NK-92 (cell line): ENCODE results near the gene PSMD1.
"Not testable (repeated sequence)": the region's sequence is repeated elsewhere in the genome, so short reads cannot be mapped to it uniquely, and the experiment has no call there.

Source experiments
- DNase-seq: peaks from one replicate; lab custom pipeline; 2025; ENCODE audit not compliant: unreplicated experiment; lab: John Stamatoyannopoulos, UW

PSMD1 gene

DNA sequence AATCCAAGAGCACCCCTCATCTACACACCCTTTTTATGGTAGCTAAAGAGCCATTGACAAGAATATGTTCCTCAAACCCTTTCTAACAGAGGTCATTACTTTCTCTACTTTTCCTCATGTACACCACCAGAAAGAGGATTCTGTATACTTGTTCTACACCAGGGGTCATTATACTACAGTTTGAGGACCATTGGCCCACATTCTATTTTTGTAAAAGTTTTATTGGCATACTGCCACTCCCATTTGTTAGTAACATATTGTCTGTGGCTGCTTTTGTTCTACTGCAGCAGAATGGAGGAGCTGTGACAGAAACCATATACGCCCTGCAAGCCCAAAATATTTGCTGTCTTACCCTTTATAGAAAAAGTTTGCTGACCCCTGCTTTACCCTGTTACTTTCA, 53.9 kb downstream of the PSMD1 start:
- no peak for DNase-seq

DNA sequence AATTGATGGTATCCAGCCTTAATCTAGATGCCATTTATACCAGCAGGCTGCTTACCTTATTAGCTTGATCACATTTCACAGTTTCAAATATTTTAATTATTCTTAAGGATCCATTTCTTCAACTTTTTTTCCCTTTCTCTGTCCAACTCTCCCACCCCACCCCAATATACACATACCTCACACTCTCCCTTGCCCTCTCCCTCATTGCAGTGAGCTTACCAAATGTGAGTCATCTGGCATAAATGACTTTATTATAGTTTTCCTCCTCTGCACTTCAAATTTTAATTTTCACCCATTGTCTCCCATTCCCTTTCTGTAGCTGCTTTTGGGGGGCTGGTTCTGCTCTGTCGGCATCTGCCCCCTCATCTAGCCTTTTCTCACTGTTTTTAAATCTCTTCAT, 55.3 kb downstream of the PSMD1 start:
- no peak for DNase-seq

DNA sequence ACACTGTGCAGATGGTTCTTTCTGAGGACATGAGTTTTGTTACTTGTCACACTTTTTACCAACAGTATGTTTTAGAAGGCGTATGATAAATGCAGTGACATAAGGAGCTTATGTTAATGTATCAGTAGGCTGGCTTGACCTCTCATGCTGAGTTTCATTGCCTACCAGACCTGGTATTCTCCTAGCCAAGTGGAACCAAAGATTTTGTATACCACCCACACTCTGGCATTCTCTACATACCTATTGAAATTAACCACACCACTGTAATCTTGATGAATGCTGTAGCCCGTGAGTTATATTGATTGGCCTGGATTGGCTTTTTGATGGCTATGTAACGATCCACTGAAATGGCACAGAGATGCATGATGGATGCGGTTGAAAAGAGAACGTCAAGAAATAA, 56.8 kb downstream of the PSMD1 start:
- no peak for DNase-seq

DNA sequence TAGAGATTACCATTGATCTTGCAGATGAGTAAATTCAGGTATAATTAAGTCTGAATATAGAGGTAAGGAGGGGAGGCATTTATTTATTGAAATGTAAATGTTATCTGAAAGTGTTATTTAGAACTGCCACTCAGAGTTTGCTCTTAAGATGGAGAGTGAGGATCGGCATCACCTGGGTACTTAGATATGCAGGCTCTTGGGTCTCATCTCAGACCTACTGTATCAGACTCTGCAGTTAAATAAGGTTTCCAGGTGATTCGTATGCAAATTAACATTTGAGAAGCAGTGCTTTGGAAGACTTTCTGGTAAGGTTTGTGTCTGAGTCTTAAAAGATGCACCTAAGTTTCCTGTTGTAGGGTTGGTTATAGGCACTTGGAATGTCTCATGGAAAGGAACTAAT, 59.0 kb downstream of the PSMD1 start:
- DNase-seq: no peak

DNA sequence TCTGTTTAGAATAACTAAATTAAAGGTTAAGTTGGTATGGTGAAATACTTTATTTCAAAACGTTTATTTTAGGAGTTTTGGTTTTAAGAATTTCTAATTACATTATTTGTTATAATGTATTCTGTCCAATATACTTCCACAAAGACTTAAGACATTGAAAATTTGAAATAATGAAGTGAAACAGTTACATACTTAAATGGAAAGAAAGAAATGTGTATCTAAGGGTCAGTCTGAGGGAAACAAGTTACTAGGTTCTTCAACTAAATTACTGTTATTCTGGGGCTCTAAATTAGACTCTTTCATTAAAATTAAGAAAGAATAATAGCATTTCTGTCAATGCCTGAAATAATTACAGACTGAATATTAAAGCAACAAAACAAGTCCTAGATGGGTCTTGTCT, 60.5 kb downstream of the PSMD1 start:
- DNase-seq: no peak

DNA sequence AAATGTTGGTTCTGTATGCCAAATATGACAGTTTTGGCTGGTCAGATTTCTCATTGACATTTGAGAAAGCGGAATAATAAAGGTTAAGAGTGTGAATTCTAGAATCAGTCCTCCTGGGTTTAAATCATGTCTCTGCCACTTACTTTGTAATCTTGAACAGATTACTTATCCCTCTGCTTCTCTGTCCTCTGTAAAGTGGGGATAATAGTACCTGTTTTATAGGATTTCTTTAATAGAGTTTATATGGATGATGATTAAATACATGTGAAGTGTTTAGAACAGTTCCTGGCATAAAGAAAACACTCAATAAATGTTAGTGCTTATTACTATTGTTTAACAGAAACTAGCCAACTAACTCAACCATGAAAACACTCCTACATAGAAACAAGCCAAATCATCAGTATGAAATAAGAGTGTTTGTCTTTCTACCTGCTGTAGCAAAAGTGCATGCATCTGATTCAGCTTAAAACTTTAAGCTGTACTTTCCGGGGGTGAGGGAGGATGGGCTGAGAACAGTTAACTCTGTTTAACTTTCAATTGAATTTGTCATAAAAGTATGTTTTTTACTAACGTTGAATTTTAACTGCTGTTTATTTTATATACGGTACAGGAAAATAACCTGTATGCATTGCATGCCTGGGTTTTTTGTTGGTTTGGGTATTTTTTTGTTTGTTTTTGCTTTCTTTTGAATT, 61.4 kb downstream of the PSMD1 start:
- no peak for DNase-seq

DNA sequence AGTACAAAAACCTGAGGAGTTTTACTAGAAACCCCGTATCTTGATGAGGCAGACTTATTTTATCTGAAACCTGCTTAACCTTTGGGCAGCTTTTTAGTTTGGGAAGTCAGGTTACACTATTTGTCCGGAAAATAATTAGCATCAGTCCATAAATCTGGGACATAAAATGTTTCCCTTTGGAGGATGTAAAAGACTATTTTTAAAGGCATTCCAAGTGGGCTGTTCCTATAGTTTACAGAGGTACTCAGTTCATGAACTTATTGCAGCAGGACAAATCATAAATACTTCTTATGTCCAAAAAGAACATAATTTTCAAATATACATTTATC, 61.9 kb downstream of the PSMD1 start:
- no peak for DNase-seq

DNA sequence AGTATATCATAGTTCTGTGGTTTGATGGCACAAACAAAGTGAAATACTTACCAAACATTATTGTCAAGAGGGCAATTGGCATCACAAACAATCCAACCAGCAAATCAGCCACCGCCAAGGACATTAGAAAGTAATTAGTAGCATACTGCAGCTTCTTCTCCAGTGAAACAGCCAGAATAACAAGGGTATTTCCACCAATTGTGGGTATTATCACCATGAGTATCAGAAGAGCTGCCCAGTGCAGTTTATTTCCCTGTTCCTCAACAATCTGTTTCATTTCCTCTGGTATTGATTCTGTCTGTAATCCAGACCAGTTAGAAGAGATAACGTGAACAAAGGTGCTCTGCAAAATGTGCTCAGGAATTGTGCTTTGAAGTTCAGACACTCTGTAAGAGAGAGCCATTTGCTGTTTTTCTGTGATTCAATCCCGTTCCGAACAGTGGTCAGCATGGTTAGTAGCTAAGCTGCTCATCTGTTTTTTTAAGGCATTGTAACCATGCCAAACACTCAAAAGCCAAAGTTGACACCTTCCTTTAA, 66.8 kb downstream of the PSMD1 start:
- DNase-seq: no peak

DNA sequence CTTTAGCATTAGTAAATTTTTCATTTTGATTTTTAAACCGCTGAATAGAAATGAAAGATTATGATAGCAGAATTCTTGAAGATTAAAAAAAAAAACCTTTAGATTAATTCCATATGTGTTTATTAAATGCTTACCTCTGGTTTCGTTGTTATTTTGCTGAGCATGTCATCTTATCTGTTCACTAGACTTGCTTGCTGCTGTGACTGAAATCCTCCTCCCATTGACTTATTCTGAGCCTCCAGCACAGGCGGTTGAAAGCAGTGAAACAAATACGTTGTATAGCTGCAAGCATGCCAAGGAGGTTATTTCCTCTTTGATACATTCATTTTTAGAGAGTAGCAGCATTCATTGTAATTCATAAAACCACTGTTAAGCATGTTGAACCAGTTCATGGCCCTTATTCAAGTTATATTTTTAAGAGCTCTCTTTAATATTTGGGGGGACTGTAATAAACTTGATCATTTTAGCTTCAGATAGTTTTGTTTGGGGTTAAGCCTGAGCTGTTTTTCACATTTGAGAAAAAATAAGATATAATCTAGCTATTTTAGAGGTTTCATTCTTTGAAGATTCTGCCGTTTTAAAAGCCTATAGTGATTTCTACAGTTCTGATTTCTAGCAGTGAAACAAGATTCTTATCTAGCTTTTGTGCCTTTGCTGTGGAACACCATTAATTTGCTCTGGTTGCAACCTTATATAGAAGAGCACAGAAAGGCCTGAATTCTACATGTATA, 68.3 kb downstream of the PSMD1 start, which contains the start of gene HTR2B:
TSS of gene HTR2B (minus strand) at position 205 of the 731 bp plus-strand sequence. CDS start 1,278 bp downstream, outside the sequence.
- no peak for DNase-seq

DNA sequence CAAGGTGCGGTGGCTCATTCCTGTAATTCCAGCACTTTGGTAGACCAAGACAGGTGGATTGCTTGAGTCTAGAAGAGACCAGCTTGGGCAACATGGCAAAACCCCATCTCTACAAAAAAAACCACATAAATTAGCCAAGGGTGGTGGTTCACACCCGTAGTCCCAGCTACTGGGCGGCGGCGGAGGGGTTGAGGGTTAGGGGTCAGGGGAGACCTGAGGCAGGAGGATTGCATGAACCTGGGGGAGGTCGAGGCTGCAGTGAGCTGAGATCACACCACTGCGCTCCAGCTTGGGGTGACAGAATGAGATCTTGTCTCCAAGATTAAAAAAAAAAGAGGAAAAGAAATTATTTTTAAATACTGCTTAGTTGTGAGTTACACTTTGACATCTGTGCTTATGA, 69.5 kb downstream of the PSMD1 start:
- no peak for DNase-seq

DNA sequence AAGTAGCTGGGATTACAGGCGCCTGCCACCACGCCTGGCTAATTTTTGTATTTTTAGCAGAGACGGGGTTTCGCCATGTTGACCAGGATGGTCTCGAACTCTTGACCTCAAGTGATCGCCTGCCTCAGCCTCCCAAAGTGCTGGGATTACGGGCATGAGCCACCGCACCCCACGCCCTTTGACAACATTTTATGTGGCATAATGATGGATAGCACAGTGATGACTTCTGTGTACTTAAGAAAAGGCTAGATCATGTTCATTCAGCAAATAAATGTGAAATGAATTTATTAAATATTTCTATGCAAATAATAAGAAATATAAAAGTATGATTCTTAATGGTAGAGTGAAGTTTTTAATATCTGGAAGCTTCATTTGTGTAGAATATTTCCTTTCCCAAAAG, 70.8 kb downstream of the PSMD1 start:
- DNase-seq: no peak

DNA sequence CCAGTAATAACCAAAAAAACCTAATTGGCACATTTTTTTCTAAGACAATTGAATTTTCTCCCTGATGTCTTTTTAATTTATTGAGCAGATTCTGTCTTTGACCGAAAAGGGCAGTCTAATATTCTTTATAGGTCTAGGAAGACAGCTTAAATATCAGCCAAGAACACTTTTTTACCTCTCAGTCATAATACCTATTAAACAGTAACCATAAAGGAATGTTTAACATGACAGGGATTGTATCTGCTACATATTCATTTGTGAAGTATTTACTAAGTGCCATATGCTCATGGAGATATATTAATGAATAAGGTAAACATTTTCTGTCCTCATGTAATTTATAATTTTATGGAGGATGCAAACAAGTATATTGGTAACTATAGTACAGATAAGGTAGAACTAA, 71.3 kb downstream of the PSMD1 start:
- no peak for DNase-seq

DNA sequence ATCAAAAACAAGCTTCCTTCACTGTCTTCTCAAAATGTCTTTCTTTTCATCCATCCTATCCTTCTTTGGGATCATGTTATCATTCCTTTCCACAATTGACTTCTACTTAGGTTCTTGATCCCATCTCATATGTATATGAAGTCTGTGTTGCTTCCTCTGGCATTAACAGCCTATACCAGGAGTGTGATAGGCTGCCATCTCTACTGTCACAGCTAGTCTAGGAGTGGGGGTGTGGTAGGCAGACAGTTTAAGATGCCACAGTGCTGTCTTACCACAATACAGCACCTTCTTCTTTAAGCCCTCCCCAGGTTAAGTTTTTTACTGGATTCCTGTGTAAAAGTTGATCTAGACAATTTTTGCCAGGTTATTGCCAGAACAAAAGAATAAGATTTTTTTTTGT, 71.9 kb downstream of the PSMD1 start:
- DNase-seq: no peak

DNA sequence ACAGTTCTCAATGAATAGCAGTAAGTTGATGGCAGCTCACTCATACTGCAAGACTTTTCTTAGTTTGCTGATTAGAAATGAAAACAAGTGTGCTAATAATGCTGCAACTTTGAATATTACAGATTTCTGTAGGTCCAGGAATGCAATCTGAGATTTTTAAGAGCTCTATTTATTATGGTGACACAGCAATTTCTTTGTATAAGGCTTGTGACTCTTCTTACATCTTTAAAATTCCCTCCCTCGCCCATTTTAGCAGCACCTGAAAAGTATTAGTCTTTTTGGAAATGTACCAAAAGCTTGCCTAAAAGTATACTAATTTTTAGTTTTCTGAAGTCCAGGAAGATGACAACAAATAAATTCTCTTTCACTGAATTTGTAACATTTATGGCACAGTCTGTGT, 72.5 kb downstream of the PSMD1 start:
- no peak for DNase-seq

DNA sequence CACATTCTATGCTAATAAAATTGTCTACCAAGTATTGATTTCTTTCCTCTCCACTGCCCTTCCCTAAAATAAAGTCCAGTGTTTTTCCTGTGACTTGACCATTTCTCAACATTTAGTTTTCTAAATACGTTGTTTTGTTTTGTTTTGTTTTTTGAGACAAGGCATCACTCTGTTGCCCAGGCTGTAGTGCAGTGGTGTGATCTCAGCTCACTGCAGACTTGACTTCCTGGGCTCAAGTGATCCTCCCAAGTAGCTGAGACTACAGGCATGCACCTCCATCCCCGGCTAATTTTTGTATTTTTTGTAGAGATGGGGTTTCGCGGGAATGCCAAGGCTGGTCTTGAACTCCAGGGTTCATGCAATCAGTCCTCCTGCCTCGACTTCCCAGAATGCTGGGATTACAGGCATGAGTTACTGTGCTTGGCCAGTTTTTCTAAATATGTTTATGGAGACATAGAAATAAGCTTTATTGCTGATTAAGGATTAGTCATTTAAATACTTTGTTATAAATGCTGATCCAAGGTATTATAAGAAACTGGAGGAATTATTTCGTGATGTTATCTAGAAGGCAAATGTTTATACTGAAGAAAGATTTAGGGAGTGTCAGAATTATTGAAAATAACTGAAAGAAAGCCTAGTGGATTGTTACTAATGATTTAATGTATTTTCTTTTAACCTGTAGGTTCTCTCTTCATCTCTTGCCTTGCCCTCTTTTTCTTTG, 73.8 kb downstream of the PSMD1 start:
- DNase-seq: no peak

DNA sequence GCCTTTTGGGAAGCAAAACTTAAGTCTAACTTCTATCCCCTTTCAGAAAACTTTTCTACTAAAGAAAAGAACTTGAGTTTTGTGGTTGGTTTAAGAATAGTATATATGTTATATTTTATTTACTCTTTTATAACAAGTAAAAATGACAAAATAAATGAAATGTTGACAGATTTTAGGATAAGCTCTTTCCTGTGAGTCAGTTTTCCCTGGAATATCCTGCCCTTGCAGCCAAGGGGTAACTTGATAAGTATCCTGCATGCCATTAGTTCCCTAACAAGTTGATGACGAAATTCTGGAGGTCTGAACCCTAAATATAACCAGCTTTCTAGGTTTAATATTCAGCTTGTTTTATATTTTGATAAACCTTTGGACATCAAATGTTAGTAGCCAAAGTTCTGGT, 75.5 kb downstream of the PSMD1 start:
- DNase-seq: no peak

DNA sequence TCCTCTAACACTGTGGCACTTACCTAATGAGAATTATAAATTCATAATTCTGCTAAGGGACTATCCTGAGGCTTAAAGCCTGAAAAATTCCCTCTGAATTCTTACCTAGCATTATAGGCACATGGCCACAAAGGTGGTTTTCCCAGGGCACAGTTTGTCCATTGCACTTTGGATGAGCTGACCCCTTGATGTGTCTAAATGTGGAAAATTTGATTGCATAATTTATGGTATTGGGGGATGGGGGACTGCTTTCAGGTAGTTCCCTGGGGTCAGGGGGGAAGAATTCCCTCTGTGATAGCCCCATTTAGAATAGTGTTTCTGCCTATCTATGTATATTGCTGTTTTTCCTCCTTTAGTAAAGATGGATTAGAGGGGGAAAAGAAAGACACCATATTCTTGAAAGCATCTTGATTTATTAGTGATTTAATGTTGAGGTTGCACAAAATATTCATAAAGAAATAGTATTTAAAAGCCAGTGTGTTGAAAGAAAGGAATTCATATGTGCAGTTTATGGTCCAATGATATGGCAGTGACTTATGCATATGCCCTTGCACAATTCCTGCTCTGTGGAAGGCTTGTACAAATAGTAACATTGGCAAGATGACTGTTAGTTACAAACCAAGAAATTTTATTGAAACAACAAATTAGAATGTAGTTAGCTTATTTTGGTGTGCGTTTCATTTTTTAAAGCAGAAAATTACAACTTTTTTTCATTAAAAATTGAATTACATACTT, 76.9 kb downstream of the PSMD1 start:
- DNase-seq: no peak

DNA sequence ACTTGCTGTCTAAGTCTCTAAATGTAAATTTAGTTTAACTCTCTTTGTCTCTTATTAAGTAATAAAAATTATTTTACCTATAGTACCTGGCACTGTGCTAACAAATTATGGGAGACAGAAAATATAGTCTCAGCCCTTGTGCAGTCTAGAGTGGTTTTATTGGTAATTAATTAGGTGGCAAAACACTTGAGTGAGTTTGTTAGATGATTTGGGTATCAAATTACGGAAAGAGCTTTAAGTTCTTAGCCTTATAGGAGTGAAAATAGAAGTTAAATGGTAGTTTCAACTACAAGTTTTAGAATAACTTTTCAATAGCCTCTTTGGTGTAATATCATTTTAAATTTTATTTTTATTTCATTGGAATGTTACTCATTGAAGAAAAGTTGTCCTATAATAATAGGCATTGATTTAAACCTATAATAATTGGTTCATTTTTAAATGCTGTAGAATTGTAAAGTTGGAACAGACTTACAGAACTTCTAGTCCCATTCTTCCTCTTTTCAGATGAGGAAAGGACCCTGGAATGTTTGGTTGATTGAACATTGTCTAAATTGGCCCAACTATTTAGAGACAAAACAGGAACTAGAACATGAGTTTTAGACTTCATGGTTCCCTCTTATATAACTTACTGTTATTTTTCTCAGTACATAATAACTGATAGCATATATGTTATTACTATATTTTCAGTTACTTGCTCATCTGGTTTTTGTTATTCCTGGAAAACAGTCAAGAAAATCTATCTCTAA, 78.4 kb downstream of the PSMD1 start:
- DNase-seq: no peak

DNA sequence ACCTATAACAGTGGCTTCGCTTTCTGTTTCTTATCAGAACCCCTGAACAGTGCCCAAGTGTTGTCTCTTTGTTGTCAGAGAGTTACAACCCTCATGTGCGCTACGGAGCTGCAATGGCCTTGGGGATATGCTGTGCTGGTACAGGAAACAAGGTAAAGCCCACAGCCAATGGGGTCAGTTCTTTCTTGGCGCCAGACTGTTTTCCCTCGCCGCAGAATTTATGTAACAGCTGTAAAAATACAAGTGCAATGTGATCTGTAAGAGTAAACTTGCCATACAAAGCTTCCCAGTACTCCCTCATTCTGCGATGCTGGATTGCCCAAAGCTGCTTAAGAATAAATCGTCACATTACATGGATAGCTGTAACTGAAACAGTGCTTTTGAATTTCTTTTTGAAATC, 82.0 kb downstream of the PSMD1 start:
- DNase-seq: no peak

DNA sequence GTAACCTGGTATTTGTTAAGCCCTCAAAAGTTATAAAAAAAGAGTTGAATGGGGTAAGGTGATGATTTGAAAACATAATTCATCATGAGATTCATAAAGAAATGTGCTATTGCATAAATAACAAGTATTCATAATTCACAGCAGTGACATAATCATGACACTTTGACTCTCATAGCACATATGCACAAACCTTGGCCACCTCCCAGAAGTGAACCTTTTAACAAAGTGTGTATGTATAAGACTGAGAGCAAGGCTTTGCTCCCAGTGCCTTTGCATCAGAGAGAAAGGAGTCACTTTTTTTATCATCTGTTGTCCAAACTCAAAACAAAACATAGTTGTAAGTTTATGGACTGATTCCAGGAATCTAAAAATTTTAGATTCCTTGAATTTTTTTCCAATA, 83.1 kb downstream of the PSMD1 start:
- DNase-seq: no peak

DNA sequence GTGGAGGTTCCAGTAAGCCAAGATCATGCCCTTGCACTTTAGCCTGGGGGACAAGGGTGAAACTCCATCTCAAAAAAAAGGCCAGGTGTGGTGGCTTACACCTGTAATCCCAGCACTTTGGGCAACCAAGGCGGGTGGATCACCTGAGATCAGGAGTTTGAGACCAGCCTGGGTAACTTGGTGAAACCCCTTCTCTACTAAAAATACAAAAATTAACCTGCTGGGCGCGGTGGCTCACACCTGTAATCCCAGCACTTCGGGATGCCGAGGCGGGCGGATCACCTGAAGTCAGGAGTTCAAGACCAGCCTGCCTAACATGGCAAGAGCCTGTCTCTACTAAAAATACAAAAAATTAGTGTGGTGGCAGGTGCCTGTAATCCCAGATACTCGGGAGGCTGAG, 84.1 kb downstream of the PSMD1 start:
- not testable (repeated sequence) for DNase-seq
